22Rv1 (cell line): ENCODE results near the gene HPS6.

ENCODE experiments used
- ZFX ChIP-seq: fragments of 450-650 bp; IDR thresholded peaks from 2 replicates; pipeline ENCODE4 v1.6.1; 2017; ENCODE audit warnings: antibody characterized with exemption, borderline replicate concordance
- TF ChIP-seq, protein P1 (sequence below): fragments of 450-650 bp; IDR thresholded peaks from 2 replicates; pipeline ENCODE4 v1.5.1; 2017; ENCODE audit warnings: mild to moderate bottlenecking

DNA sequence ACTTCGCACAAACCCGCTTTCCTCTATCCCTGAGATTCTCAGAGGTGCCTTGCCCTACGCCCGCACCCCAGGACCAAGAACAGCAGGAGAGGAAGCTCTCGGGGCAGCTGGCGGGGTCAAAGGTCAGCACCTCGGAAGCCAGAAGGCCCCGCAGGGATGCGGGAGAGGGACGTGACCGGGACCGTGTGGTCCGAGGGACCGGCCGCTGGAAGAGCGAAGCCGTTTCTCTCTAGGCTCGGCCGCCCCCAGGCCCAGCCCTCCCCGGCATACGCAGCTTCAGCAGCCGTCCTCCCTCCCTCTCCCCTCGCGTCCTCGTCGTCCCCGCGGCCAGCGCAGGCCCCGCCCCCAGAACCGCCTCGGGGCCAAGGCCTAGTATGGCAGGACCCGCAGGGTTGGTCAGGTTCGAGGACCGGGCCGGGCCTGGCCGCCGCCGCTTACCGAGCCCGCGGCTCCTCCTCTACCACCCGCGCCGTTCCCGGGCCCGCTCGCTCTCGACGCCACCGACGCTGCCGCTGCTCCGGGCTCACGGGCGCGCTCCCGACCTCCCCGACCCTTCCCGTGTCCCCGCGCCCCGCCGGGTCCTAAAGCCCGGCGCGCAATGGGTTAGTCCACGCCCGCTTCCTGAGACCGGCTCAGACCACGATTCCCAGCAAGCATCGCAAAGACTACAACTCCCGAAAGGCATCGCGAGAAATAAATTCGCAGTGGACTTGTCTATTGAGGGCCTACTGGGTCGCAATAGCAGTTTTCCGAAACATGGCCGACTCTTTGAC is 9.3 kb upstream of the HPS6 start, which contains the start of gene ARMH3:
- TF ChIP-seq, protein P1, sequence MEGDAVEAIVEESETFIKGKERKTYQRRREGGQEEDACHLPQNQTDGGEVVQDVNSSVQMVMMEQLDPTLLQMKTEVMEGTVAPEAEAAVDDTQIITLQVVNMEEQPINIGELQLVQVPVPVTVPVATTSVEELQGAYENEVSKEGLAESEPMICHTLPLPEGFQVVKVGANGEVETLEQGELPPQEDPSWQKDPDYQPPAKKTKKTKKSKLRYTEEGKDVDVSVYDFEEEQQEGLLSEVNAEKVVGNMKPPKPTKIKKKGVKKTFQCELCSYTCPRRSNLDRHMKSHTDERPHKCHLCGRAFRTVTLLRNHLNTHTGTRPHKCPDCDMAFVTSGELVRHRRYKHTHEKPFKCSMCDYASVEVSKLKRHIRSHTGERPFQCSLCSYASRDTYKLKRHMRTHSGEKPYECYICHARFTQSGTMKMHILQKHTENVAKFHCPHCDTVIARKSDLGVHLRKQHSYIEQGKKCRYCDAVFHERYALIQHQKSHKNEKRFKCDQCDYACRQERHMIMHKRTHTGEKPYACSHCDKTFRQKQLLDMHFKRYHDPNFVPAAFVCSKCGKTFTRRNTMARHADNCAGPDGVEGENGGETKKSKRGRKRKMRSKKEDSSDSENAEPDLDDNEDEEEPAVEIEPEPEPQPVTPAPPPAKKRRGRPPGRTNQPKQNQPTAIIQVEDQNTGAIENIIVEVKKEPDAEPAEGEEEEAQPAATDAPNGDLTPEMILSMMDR, result no peak
- no peak for TF ChIP-seq ZFX
